ENCODE results near the gene HP1BP3. TPM values are rescaled to one million over a fixed set of nuclear protein-coding genes. Genes with fewer than 3 reads are reported as not detected.
"Not testable (repeated sequence)": the region's sequence is repeated elsewhere in the genome, so short reads cannot be mapped to it uniquely, and the experiment has no call there.

Gene HP1BP3
- total RNA-seq, 3 donors from 2014 or later, result 224 to 317 (median 281) TPM

GRCh38 chr1:20811916-20812315, 24.8 kb upstream of the HP1BP3 start:
- intact Hi-C loops (cut with DNase I; ENCODE audit: low total_unique reads), result no loop called here
- H3K27me3 ChIP-seq, result no peaks in the 10 kb centered on the region
- no peak overlapping the region for H3K27ac ChIP-seq
- DNase-seq (ENCODE audit: low spot score in 2 of 2), result no peak
- TF ChIP-seq POLR2A (IDR thresholded peaks at IDR 0.05) (no peak), POLR2AphosphoS5 (IDR thresholded peaks at IDR 0.05) (no peak)
- TF ChIP-seq, protein P1, sequence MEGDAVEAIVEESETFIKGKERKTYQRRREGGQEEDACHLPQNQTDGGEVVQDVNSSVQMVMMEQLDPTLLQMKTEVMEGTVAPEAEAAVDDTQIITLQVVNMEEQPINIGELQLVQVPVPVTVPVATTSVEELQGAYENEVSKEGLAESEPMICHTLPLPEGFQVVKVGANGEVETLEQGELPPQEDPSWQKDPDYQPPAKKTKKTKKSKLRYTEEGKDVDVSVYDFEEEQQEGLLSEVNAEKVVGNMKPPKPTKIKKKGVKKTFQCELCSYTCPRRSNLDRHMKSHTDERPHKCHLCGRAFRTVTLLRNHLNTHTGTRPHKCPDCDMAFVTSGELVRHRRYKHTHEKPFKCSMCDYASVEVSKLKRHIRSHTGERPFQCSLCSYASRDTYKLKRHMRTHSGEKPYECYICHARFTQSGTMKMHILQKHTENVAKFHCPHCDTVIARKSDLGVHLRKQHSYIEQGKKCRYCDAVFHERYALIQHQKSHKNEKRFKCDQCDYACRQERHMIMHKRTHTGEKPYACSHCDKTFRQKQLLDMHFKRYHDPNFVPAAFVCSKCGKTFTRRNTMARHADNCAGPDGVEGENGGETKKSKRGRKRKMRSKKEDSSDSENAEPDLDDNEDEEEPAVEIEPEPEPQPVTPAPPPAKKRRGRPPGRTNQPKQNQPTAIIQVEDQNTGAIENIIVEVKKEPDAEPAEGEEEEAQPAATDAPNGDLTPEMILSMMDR (IDR thresholded peaks at IDR 0.05), result no peak
- H3K9me3 ChIP-seq, result no peaks in the 10 kb centered on the region
- H3K4me1 ChIP-seq, result no peaks in the 10 kb centered on the region
- peaks cover 7% of the 10 kb centered on the region for H3K36me3 ChIP-seq
- H3K4me3 ChIP-seq, result no peak overlapping the region

- intact Hi-C loops (cut with DNase I; ENCODE audit: low total_unique reads), result no loop called here
- no peak overlapping the region for H3K27ac ChIP-seq
- H3K4me1 ChIP-seq, result no peaks in the 10 kb centered on the region
- no peaks in the 10 kb centered on the region for H3K27me3 ChIP-seq
- no peak for DNase-seq (ENCODE audit: low spot score in 2 of 2)
- H3K9me3 ChIP-seq, result no peaks in the 10 kb centered on the region
- no peak for TF ChIP-seq POLR2AphosphoS5 (IDR thresholded peaks at IDR 0.05)
- TF ChIP-seq, protein P1 (IDR thresholded peaks at IDR 0.05), result no peak
- no peak for TF ChIP-seq POLR2A (IDR thresholded peaks at IDR 0.05)
- H3K4me3 ChIP-seq, result no peak overlapping the region
- H3K36me3 ChIP-seq, result no peaks in the 10 kb centered on the region
Observed at GRCh38 chr1:20793236-20793635, 6.1 kb upstream of the HP1BP3 start.

GRCh38 chr1:20792196-20792595, 5.1 kb upstream of the HP1BP3 start:
- Histone ChIP-seq H3K9me3 (no peaks in the 10 kb centered on the region), H3K4me1 (no peaks in the 10 kb centered on the region), H3K4me3 (no peak overlapping the region), H3K36me3 (no peaks in the 10 kb centered on the region), H3K27ac (no peak overlapping the region), H3K27me3 (no peaks in the 10 kb centered on the region)
- TF ChIP-seq POLR2AphosphoS5 (IDR thresholded peaks at IDR 0.05), result no peak
- TF ChIP-seq, protein P1 (IDR thresholded peaks at IDR 0.05), result no peak
- TF ChIP-seq POLR2A (IDR thresholded peaks at IDR 0.05), result no peak
- intact Hi-C loops (cut with DNase I; ENCODE audit: low total_unique reads), result no loop called here
- DNase-seq (ENCODE audit: low spot score in 2 of 2), result no peak

DNA sequence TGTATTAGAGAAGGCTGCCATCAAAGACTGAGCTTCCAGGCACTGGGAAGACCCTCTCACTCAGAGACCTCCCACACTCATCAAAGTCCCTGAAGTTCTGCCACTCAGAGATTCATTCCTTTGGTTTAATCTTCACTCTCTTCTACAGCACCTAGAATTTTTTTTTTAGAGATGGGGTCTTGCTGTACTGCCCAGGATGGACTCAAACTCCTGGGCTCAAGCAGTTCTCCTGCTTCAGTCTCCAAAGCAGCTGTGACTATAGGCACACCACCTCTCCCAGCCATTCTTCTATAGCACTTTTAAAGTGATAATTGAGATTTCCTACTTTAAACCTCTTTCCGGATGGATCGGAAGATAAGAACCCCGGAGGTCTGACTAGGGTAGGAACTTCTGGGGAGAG, 3.7 kb upstream of the HP1BP3 start:
- Histone ChIP-seq H3K27me3 (no peaks in the 10 kb centered on the region), H3K9me3 (no peaks in the 10 kb centered on the region), H3K4me1 (no peaks in the 10 kb centered on the region), H3K4me3 (no peak overlapping the region), H3K27ac (no peak overlapping the region), H3K36me3 (no peaks in the 10 kb centered on the region)
- no peak for DNase-seq (ENCODE audit: low spot score in 2 of 2)
- intact Hi-C loops (cut with DNase I; ENCODE audit: low total_unique reads), result no loop called here
- TF ChIP-seq POLR2A (IDR thresholded peaks at IDR 0.05) (no peak), POLR2AphosphoS5 (IDR thresholded peaks at IDR 0.05) (no peak)
- TF ChIP-seq, protein P1 (IDR thresholded peaks at IDR 0.05), result no peak

GRCh38 chr1:20789598-20789997, 2.5 kb upstream of the HP1BP3 start:
- DNase-seq (ENCODE audit: low spot score in 2 of 2); H3K27ac ChIP-seq; H3K4me1 ChIP-seq; H3K9me3 ChIP-seq; H3K36me3 ChIP-seq; H3K27me3 ChIP-seq; H3K4me3 ChIP-seq; intact Hi-C loops (cut with DNase I; ENCODE audit: low total_unique reads): not testable (repeated sequence)

Data from breast epithelium (tissue), 4 donors.